ENCODE measurements around the gene PLXNA3. TPM values are rescaled to one million over a fixed set of nuclear protein-coding genes. Genes with fewer than 3 reads are reported as not detected.

PLXNA3 gene
- total RNA-seq, 4 donors from 2014 or later = 38.0 to 54.6 (median 48.4) TPM

DNA sequence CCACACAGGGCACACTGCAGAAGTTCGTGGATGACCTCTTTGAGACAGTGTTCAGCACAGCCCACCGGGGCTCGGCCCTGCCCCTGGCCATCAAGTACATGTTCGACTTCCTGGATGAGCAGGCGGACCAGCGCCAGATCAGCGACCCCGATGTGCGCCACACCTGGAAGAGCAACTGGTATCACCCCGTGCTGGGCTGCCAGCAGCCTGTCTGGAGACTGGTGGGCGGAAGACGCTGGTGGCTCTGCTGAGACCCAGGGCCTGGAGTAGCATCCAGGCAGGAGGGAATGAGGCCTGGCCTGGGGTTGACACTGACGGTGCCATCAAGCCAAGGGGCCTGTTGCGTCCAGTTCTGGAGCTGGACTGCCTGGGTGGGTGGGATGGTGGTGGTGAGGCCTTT is 12.4 kb downstream of the PLXNA3 start:
- Histone ChIP-seq H3K4me3 (no peak overlapping the region), H3K27ac (no peak overlapping the region), H3K9me3 (no peaks in the 10 kb centered on the region), H3K27me3 (no peaks in the 10 kb centered on the region), H3K36me3 (peaks cover 0 to 18% (median 0%) of the 10 kb centered on the region in 3 donors), H3K4me1 (no peaks in the 10 kb centered on the region)
- TF ChIP-seq, protein P1, sequence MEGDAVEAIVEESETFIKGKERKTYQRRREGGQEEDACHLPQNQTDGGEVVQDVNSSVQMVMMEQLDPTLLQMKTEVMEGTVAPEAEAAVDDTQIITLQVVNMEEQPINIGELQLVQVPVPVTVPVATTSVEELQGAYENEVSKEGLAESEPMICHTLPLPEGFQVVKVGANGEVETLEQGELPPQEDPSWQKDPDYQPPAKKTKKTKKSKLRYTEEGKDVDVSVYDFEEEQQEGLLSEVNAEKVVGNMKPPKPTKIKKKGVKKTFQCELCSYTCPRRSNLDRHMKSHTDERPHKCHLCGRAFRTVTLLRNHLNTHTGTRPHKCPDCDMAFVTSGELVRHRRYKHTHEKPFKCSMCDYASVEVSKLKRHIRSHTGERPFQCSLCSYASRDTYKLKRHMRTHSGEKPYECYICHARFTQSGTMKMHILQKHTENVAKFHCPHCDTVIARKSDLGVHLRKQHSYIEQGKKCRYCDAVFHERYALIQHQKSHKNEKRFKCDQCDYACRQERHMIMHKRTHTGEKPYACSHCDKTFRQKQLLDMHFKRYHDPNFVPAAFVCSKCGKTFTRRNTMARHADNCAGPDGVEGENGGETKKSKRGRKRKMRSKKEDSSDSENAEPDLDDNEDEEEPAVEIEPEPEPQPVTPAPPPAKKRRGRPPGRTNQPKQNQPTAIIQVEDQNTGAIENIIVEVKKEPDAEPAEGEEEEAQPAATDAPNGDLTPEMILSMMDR (IDR thresholded peaks at IDR 0.05) = no peak
- no peak for TF ChIP-seq POLR2A (IDR thresholded peaks at IDR 0.05)
- DNase-seq = no peak

DNA sequence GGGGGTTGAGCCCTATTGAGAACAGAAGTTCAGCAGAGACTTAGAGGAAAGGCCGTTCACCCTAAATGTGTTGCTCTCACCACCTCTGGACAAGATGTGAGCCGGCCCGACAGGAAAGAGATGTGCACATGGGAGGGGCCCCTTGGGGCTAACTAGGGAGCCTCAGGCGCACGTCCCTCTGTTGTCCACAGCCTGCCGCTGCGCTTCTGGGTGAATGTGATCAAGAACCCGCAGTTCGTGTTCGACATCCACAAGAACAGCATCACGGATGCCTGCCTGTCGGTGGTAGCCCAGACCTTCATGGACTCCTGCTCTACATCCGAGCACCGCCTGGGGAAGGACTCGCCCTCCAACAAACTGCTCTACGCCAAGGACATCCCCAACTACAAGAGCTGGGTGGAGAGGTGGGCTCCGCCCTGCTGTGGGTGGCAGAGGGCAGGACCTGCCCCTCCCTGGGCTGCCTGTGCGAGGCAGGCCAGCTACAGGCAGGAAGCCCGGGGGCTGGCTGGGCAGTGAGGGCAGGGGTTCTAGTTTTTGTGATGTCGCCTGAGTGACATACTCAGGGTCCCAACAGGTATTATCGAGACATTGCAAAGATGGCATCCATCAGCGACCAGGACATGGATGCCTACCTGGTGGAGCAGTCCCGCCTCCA is 13.0 kb downstream of the PLXNA3 start:
- Histone ChIP-seq H3K4me1 (no peaks in the 10 kb centered on the region), H3K9me3 (no peaks in the 10 kb centered on the region), H3K36me3 (peaks cover 0 to 13% (median 0%) of the 10 kb centered on the region in 3 donors), H3K27me3 (no peaks in the 10 kb centered on the region), H3K4me3 (no peak overlapping the region), H3K27ac (no peak overlapping the region)
- no peak for DNase-seq
- TF ChIP-seq, protein P1 (IDR thresholded peaks at IDR 0.05) = no peak
- TF ChIP-seq POLR2A (IDR thresholded peaks at IDR 0.05) = no peak

DNA sequence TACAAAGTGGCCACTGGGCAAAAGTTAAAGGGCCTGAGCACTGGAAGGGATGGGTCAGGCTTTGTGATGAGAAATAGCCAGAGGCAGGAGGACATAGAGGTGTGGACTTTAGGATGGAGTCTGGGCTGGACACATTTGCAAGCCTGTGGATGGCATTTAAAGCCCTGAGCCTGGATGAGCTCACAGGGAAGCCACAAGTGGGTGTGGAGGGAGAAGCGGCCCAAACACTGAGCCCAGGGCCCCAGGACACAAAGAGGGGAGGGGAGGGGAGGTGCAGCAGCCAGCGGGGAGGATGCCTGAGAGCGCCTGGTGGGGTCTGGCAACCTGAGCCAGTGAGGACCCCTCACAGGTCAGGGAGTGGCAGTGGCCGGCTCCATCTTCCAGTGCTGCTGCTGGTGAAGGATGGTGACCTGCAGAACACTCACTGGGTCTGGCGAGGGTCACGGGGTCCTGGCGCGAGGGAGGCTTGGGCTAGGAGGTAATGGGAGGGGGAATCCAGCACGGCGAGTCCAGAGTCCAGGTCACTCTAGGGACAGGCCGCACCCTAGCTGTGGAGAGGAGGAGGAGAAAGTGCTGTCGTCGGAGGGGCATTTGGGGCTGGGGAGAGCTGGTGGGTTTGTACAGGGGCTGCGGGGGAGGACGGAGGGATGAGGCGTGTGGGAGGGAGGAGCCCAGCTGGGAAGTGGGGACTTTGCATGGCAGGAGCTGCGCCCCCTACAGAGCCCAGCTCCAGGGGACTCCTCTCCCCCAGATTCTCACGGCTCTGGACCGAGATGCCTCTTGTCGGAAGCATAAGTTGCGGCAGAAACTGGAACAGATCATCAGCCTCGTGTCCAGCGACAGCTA is 14.0 kb downstream of the PLXNA3 start:
- Histone ChIP-seq H3K9me3 (no peaks in the 10 kb centered on the region), H3K27ac (no peak overlapping the region), H3K27me3 (no peaks in the 10 kb centered on the region), H3K36me3 (peaks cover 0 to 3% (median 0%) of the 10 kb centered on the region in 3 donors), H3K4me1 (no peaks in the 10 kb centered on the region), H3K4me3 (no peak overlapping the region)
- DNase-seq = no peak
- TF ChIP-seq POLR2A (IDR thresholded peaks at IDR 0.05) = no peak
- TF ChIP-seq, protein P1 (IDR thresholded peaks at IDR 0.05) = no peak

DNA sequence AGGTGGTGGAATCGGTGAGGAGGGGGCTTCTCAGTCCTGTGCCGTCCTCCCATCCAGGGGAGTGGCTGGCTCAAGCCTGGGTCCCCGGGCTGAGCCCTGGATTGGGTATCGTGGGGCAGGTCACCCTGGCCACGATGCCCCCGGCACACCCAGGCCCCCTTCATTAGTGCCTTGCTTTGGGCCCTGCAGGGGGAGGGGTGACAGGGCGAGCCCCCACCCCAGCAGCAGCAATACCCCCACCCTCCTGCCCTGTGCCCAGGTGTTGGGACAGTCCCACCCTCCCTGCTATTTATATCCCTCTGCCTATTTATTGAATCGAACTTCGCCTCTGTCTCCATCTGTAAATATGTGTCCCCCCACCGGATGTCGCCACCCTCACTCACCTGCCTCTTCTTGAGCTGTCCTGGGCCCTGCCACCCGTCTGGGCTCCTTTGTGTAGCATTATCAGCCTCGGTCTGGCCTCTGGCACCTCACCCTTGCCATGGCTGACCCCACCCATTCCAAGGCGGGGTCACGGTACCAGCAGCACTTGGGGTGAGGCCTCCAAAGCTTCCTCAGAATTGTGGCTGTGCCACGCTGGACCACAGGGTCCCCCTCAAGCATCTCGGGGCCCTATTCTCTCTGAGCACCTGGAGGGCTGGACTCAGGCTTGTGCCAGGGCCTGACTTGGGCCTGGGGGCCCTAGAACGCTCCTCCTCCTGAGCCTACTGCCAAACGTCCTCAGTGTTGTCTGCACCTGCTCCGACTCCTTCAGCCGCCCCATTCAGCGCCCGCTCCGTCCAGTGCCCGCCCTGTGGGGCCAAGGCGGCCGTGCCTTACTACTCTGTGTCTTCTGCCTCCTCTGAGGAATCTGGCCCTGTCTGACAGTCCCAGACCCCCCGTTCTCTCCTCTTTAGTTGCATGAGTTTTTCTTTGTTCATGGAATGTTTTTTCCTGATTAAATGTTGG is 14.9 kb downstream of the PLXNA3 start:
- no peaks in the 10 kb centered on the region for H3K36me3 ChIP-seq

DNA sequence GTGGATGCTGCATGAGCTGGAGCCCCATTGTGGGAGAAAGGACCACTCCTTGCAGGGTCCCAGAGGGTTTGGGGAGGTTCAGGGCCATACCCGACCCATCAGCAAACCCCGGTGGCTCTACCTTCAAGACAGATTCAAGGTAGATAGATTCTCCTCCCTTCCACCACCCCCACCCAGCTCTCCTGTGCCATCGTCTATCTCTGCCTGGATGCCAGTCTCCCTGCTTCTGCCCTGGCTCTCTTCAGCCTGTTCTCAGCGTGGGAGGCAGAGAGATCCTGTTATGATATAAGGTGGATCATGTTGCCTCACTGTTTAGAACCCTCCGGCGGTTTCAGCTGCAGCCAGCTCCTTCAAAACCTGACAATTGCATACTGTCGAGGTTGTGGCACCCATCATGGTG is 15.6 kb downstream of the PLXNA3 start:
- Histone ChIP-seq H3K36me3 (no peaks in the 10 kb centered on the region), H3K27me3 (no peaks in the 10 kb centered on the region), H3K4me1 (peaks cover 0 to 6% (median 0%) of the 10 kb centered on the region in 4 donors), H3K9me3 (no peaks in the 10 kb centered on the region), H3K4me3 (no peak overlapping the region), H3K27ac (no peak overlapping the region)
- TF ChIP-seq, protein P1 (IDR thresholded peaks at IDR 0.05) = no peak
- no peak for TF ChIP-seq POLR2A (IDR thresholded peaks at IDR 0.05)
- no peak for DNase-seq

More for the DNA sequence above, 14.9 kb downstream of the PLXNA3 start:
- no peak overlapping the region for H3K27ac ChIP-seq
- H3K27me3 ChIP-seq = no peaks in the 10 kb centered on the region
- no peak for DNase-seq
- H3K4me3 ChIP-seq = no peak overlapping the region
- H3K9me3 ChIP-seq = no peaks in the 10 kb centered on the region
- peaks cover 0 to 2% (median 0%) of the 10 kb centered on the region in 4 donors for H3K4me1 ChIP-seq
- no peak for TF ChIP-seq POLR2A (IDR thresholded peaks at IDR 0.05)
- TF ChIP-seq, protein P1 (IDR thresholded peaks at IDR 0.05) = no peak

All from Peyer's patch (tissue), 4 donors.